NCI-H2227 (cell line): Measurements from ENCODE around the gene STX17.

Experiments used
- DNase-seq: peaks from one replicate; lab custom pipeline; 2025; ENCODE audit not compliant: unreplicated experiment; lab: John Stamatoyannopoulos, UW

The STX17 gene

DNA sequence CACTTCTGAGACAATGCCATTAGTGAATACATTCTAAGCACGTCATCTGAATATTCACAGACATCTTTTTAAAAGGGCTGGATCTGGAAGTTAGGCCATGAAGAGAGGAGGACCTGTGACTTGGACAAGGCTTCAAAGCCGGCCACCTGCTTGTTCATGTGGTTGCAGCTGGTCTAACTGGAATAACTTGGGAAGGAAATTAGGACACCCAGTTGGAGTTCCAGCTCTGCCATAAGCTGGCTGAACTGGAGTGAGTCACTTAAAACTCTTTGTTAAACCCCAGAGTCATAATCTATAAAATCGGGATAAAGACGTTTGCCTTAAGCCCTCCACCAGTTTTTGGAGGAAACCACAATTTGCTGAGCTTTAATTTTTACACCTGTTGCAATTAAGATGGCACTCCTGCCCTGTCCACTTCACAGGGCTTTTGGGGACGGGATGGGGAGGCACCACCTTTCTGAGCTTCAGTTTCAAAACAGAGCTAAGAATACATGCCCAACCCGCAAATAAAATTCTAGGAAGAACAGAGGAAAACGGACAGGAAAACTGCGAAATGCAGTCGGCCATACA, 536 bp upstream of the STX17 start:
- DNase-seq = no peak

DNA sequence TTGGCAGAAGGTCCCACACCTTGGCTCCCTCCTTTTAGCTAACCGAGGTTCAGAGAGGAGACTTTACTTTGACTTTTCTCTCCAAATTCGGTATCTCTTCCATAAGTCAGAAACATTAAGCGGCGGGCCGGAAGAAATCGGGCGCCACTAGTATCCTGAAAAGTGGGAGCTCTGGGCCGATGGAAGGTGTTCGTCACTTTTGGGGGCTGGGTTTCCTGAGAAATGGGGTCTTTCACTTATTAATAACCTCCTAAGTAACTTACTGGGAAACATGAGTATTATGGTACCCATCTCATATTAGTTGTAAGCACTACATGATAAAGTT, 716 bp downstream of the STX17 start:
- no peak for DNase-seq

- DNase-seq = no peak
Measured at GRCh38 chr9:99911600-99911999, 5.1 kb downstream of the STX17 start.

DNA sequence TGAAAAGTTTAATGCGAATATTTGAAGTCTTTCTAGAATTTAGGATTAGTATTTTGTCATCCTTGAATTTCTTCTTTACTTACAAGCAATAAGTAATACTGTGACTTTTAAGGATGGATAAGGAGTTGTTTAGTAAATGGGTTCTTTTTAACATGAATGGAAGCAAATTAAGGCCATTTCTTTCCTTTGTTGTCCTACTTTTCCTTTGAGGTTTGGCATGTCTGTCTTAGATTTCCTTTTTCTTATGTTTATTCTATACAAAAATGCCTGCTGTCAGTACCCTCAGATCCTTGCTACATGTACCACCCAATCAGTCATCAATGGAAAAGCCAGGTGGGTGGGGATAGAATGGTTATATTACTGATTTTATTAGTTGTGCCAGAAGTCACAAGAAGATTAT, 10.2 kb downstream of the STX17 start:
- DNase-seq = no peak

- no peak for DNase-seq
Measured at GRCh38 chr9:99918134-99918533, 11.7 kb downstream of the STX17 start.

DNA sequence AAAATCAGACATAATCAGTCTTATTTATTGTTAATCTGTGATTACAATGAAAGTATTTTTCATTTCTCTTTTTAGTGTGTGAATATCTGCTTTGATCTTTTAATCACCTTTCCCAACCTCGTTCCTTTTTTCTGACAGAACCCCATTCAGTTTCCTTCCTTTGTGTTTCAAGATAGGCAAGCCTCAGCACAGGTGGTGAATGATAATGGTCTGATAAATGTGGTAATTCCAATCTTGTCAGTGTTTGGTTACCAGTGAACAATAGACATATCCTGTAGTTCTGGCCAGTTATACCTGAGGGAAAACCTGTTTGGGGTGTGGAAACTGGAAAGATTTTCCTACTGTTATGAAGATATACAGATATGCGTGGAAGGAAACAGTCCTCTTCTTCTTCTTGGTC, 13.5 kb downstream of the STX17 start:
- no peak for DNase-seq

DNA sequence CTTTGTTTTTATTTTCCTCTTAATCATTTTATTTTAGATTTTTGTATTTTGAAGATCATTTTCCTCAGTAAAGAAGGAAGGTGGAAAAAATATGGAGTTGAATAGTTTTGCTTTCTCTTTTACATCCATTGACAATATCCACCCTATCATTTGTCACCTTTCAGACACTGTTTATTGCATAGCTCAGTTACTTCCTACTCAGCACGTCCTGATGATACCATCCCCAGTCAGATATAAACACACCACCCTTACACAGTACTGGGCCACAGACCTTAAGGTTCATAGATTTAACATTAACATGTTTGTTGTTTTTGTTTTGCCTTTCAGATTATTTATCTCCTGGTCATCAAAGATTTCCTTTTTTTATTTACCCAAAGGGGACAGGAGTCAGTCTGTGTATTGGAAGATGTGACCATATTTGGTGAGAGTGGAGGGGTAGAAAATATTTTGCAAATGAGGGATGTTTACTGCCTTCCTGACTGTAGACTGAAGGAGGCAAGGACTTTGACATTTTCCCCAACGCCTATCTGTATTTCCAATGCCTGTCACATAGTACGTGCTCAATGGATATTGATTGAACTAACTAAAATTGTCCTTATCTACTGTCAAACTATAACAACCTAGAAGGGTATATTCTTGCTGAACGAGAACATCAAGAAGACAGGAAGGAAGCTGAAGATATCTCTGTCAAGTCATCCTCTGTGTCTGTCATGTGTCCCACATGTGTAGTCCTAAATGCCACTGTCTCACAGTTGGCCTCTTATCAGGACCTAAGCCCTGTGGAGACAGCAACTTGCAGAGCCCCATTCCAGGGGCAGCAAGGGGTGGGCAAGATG, 15.6 kb downstream of the STX17 start:
- no peak for DNase-seq

GRCh38 chr9:99922711-99923030, 16.2 kb downstream of the STX17 start:
- no peak for DNase-seq

GRCh38 chr9:99925541-99925940, 19.1 kb downstream of the STX17 start:
- DNase-seq = no peak

DNA sequence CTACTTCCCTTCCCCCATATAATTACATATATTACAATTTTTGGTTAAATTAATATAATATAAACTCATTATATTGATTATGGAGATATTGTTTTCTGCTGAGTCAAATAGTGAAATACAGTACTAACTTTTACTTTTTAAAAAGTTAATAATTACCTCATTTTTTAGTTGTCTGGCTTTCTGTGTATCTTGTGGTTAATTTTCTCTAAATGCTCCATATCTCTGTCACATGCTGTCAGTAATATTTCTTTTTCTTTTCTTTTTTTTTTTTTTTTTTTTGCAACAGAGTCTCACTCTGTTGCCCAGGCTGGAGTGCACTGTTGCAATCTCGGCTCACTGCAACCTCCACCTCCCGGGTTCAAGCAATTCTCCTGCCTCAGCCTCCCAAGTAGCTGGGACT, 23.2 kb downstream of the STX17 start:
- DNase-seq = no peak

DNA sequence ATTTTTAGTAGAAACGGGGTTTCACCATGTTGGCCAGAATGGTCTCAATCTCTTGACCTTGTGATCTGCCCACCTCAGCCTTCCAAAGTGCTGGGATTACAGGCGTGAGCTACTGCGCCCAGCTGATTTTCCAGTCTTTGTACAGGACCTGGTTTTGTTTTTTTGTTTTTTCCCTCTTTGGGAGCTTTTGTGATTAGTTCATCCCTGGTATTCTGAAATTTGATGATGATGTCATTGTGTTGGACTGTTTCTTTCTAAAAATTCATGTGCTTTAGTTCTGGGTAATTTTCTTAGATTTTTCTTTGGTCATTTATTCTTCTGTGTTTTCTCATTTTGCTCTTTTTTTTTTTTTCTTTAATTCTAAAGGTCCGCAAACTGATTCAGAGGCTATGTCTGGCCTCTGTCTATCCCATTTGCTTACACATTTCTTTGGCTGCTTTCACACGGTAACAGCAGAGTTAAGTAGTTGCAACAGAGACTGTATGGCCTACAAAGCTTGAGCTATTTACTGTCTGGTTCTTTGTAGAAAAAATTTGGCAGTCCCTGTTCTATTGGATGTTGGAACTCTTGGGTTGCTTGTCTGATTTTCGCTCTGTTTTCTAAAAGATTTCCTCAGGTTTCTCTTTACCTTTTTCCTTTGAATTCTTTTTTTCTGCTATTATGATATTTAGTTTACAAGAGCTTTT, 24.8 kb downstream of the STX17 start:
- DNase-seq = no peak

DNA sequence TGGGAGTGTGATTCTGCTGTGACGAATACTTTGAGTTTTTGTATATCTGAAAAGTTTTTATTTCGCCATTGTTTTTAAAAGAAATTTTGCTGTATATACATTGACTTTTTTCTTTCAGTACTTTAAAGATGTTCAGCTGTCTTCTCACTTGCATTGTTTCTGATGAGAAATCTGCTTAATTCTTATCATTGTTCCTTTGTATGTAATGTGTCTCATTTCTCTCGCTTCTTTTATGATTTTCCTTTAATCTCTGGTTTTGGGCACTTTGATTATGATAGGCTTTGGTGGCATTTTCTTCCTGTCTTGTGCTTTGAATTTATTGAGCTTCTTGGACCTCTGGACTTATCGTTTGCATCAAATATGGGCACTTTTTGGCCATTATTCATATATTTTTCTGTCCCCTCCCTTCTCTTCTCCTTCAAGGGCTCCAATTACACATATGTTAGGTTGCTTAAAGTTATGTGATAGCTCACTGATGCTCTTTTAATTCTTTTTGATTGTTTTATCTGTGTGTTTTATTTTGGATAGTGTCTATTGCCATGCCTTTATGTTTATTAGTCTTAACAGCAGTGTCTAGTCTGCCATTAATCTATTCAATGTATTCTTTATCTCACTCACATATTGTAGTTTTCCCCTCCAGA, 30.6 kb downstream of the STX17 start:
- no peak for DNase-seq

- no peak for DNase-seq
Measured at GRCh38 chr9:99947395-99947794, 40.9 kb downstream of the STX17 start.

DNA sequence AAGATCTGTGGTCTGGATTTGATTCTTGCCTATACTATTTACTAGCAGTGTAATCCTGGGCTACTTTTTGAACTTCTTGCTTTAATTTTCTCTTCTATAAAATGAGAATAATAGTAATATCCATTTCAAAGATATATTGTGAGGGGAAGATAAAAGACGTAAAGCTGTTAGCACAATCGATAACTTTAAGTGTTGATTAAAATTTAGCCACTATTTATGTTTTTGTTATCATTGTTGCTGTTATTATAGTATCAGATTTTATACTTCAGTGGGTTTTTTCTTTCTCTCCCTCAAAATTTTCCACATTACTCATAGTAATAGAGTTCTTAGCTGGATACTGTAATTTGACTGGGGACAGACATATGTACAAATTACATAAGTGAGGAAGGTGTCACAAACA, 42.0 kb downstream of the STX17 start:
- no peak for DNase-seq

DNA sequence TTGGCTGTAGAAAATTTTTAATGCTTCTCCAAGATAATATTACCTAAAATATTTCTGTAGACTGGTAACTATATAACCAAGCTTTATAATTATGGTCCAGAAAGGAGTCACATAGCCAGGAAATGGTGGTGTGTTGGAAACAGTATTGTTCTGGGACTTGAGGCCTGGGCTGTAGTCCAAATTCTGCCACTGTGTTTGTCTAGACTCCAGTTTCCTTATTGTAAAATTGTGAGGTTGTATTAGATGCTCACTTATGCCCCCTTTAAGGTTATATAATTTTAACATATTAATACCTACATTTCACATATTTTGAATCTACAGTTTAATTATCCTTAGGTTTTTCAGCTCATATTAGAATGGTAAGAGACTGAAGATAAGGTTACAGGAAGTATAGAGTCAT, 42.4 kb downstream of the STX17 start:
- DNase-seq = no peak

- DNase-seq = no peak
Measured at GRCh38 chr9:99953861-99954507, 47.5 kb downstream of the STX17 start.

DNA sequence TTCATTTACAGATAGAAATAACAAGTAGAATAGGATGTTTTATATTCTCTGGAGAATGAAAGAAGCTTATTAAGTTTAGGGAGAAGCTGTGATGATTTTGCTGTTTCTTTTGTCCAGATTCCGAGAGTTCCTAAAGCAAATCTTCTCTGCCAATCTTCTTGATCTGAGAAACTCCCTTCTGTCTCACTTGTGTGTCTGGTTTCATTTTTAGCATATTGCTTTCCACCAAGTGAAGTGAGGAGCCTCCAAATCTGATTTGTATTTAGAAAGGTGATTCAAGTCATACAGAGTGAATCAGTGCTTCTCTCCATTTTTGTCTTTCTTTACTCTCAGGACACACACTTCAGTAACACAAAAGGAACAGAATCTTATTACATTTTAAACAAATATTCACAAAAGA, 48.4 kb downstream of the STX17 start:
- DNase-seq = no peak

DNA sequence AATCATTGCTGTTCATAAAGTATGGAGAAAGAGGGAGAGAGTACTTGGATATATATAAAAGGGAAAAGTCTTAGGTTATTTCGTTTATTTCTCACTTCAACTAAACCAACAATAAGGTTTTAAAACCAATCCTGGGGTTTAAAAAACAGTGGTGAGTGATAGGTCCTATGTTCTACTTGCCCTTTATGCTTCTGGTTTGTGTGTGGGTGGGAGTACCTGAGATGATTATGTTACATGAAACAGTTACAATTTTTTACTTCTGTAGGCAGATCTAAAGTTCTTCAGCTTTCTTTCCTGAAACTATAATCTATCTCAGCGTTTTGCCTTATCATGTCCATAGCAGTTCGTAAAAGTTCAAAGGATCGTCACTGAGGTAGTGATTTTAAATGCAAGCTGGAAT, 49.2 kb downstream of the STX17 start:
- DNase-seq = no peak

DNA sequence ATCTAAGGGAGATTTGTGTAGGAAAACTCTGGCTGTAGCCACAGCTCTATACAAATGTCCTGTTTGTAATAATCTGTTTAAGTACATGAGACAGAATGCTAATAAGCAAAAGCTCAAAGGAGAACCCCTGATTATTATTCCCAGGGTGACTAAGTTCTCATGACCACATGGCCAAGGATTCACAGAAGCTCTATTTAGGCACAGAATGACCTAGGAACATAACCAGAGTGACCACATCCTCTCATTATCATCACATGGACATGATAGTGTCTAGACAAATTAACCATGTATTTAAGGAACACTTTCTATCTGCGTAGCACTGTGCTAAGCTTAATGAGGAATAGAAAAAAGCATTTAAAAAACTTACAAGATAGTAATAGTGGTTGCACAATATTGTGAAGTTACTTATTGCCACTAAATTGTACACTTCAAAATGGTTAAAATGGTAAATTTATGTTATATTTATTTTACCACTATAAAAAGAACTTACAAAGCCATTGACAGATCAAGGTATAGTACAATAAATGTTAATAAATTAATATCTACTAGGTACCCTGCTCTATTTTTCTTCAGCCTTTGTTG, 56.3 kb downstream of the STX17 start:
- no peak for DNase-seq

- DNase-seq = no peak
Measured at GRCh38 chr9:99964336-99964735, 57.9 kb downstream of the STX17 start.

- no peak for DNase-seq
Measured at GRCh38 chr9:99966001-99966400, 59.5 kb downstream of the STX17 start.
